Stimulated activated CD8-positive, alpha-beta memory T cell treated with anti-CD3 and anti-CD28 coated beads, Interleukin-12 subunit alpha, Interleukin-12 subunit beta, amount 100 ng/mL, for 4 hours (primary cell): Measurements from ENCODE around the gene RALBP1.

Experiments used
- DNase-seq: peaks from one replicate; pipeline ENCODE4 v3.0.0-alpha.2; 2020; ENCODE audit warnings: low read depth

The RALBP1 gene

GRCh38 chr18:9507565-9508088 lies 32.3 kb downstream of the RALBP1 start:
- no peak for DNase-seq

- DNase-seq: no peak
Observed at GRCh38 chr18:9508446-9509025, 33.2 kb downstream of the RALBP1 start.

- DNase-seq: no peak
Observed at GRCh38 chr18:9513971-9514512, 38.7 kb downstream of the RALBP1 start.

GRCh38 chr18:9516437-9517064 lies 41.2 kb downstream of the RALBP1 start:
- no peak for DNase-seq

- DNase-seq: no peak
Observed at GRCh38 chr18:9517869-9518268, 42.6 kb downstream of the RALBP1 start.

GRCh38 chr18:9519399-9519798 lies 44.1 kb downstream of the RALBP1 start:
- DNase-seq: no peak

GRCh38 chr18:9520666-9521065 lies 45.4 kb downstream of the RALBP1 start:
- no peak for DNase-seq

- no peak for DNase-seq
Observed at GRCh38 chr18:9521770-9522169, 46.5 kb downstream of the RALBP1 start.

- no peak for DNase-seq
Observed at GRCh38 chr18:9522952-9523351, 47.6 kb downstream of the RALBP1 start.

GRCh38 chr18:9526458-9526857 lies 51.1 kb downstream of the RALBP1 start:
- DNase-seq: no peak

- no peak for DNase-seq
Observed at GRCh38 chr18:9530226-9531009, 55.1 kb downstream of the RALBP1 start.

- DNase-seq: no peak
Observed at GRCh38 chr18:9531791-9532410, 56.6 kb downstream of the RALBP1 start.

GRCh38 chr18:9534844-9535243 lies 59.5 kb downstream of the RALBP1 start:
- DNase-seq: no peak

- no peak for DNase-seq
Observed at GRCh38 chr18:9535430-9535991, 60.2 kb downstream of the RALBP1 start.

GRCh38 chr18:9536354-9537152 lies 61.2 kb downstream of the RALBP1 start:
- DNase-seq: no peak

GRCh38 chr18:9537677-9538076 lies 62.4 kb downstream of the RALBP1 start:
- no peak for DNase-seq

GRCh38 chr18:9539283-9539682 lies 64.0 kb downstream of the RALBP1 start:
- DNase-seq: no peak

GRCh38 chr18:9539938-9540337 lies 64.6 kb downstream of the RALBP1 start:
- DNase-seq: no peak

- no peak for DNase-seq
Observed at GRCh38 chr18:9542924-9543323, 67.6 kb downstream of the RALBP1 start.

GRCh38 chr18:9545029-9545428 lies 69.7 kb downstream of the RALBP1 start:
- no peak for DNase-seq

- no peak for DNase-seq
Observed at GRCh38 chr18:9546468-9546867, 71.2 kb downstream of the RALBP1 start.
